Measurements from ENCODE around the gene ZFYVE27. TPM values are rescaled to one million over a fixed set of nuclear protein-coding genes. Genes with fewer than 3 reads are reported as not detected.
A peak's percentile ranks its signal among the peaks of the same experiment; 100 is the strongest.

The ZFYVE27 gene
- total RNA-seq, 2 donors from 2014 or later, result 14.8 to 32.6 TPM

DNA sequence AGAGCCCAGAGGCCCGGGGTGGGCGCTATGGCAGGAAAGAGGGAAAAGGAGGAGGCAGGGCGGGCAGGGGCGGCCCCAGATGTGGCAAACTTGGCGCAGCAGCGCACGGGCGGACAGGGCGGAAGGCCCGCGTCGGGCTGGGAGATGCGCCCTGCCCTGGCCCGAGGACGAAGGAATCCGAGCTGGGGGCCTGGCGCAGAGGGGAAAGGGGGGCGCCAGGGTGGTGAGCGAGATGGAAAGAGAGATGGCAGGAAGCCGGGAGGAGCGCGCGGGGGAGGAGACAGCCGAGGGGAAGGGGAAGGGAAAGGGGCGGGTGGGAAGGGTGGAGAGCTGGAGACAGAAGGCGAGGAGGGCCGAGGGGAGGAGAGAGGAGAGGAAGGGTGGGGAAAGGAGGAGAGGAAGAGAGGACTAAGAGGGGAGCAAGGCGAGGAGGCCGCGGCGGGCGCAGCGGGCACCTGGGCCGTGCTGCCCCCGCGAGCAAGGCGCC lies 23.5 kb upstream of the ZFYVE27 start, which contains the start of gene MARVELD1:
TSS of gene MARVELD1 (plus strand) at position 392 of the 487 bp plus-strand sequence. CDS start 147 bp downstream, outside the sequence.
- ATAC-seq, result peak; percentile 25
- no peak for TF ChIP-seq POLR2A (IDR thresholded peaks at IDR 0.05)
- TF ChIP-seq, protein P1, sequence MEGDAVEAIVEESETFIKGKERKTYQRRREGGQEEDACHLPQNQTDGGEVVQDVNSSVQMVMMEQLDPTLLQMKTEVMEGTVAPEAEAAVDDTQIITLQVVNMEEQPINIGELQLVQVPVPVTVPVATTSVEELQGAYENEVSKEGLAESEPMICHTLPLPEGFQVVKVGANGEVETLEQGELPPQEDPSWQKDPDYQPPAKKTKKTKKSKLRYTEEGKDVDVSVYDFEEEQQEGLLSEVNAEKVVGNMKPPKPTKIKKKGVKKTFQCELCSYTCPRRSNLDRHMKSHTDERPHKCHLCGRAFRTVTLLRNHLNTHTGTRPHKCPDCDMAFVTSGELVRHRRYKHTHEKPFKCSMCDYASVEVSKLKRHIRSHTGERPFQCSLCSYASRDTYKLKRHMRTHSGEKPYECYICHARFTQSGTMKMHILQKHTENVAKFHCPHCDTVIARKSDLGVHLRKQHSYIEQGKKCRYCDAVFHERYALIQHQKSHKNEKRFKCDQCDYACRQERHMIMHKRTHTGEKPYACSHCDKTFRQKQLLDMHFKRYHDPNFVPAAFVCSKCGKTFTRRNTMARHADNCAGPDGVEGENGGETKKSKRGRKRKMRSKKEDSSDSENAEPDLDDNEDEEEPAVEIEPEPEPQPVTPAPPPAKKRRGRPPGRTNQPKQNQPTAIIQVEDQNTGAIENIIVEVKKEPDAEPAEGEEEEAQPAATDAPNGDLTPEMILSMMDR (IDR thresholded peaks at IDR 0.05), result no peak
- peak within 1 kb of the TSS; percentile 21 to 52 for H3K4me3 ChIP-seq
- H3K9me3 ChIP-seq, result no peaks in the 10 kb centered on the region
- WGBS, 2 donors, result 21% methylated on average over 35 to 36 of the region's 37 CpGs
- intact Hi-C loops (cut with DNase I), result no loop called here
- no peaks in the 10 kb centered on the region for H3K36me3 ChIP-seq (replicated peaks in 1 of 2; ENCODE audit: insufficient read depth in 1 of 2, low read depth in 2 of 2)
- H3K4me1 ChIP-seq, result peaks cover 29% of the 10 kb centered on the region
- peak; percentile 33 to 46 (median 40) for DNase-seq
- no peaks in the 10 kb centered on the region for H3K27me3 ChIP-seq
- peak within 1 kb of the TSS; percentile 54 to 86 (median 82) for H3K27ac ChIP-seq

DNA sequence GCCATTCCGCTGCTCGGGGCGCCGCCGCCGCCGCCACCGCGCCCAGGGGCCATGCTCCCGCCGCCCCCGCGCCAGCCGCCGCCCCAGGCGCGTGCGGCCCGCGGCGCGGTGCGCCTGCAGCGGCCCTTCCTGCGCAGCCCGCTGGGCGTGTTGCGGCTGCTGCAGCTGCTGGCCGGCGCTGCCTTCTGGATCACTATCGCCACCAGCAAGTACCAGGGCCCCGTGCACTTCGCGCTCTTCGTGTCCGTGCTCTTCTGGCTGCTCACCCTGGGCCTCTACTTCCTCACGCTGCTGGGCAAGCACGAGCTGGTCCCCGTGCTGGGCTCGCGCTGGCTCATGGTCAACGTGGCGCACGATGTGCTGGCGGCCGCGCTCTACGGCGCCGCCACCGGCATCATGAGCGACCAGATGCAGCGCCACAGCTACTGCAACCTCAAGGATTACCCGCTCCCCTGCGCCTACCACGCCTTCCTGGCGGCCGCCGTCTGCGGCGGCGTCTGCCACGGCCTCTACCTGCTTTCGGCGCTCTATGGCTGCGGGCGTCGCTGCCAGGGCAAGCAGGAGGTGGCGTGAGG lies 23.0 kb upstream of the ZFYVE27 start:
- H3K27ac ChIP-seq, result peak overlapping the region; percentile 54 to 86 (median 82)
- WGBS, 2 donors, result 0% methylated on average over 9 to 52 of the region's 69 CpGs
- peak overlapping the region; percentile 21 to 52 for H3K4me3 ChIP-seq
- peak; percentile 66 to 71 (median 68) for TF ChIP-seq POLR2A (IDR thresholded peaks at IDR 0.05)
- TF ChIP-seq, protein P1 (IDR thresholded peaks at IDR 0.05), result peak in 5 of 7 experiments; percentile 3 to 54 (median 31)
- peak; percentile 77 to 85 (median 83) for DNase-seq
- H3K9me3 ChIP-seq, result no peaks in the 10 kb centered on the region
- intact Hi-C loops (cut with DNase I), result no loop called here
- ATAC-seq, result peak; percentile 77
- peaks cover 35% of the 10 kb centered on the region for H3K4me1 ChIP-seq
- no peaks in the 10 kb centered on the region for H3K36me3 ChIP-seq (replicated peaks in 1 of 2; ENCODE audit: insufficient read depth in 1 of 2, low read depth in 2 of 2)
- H3K27me3 ChIP-seq, result no peaks in the 10 kb centered on the region

DNA sequence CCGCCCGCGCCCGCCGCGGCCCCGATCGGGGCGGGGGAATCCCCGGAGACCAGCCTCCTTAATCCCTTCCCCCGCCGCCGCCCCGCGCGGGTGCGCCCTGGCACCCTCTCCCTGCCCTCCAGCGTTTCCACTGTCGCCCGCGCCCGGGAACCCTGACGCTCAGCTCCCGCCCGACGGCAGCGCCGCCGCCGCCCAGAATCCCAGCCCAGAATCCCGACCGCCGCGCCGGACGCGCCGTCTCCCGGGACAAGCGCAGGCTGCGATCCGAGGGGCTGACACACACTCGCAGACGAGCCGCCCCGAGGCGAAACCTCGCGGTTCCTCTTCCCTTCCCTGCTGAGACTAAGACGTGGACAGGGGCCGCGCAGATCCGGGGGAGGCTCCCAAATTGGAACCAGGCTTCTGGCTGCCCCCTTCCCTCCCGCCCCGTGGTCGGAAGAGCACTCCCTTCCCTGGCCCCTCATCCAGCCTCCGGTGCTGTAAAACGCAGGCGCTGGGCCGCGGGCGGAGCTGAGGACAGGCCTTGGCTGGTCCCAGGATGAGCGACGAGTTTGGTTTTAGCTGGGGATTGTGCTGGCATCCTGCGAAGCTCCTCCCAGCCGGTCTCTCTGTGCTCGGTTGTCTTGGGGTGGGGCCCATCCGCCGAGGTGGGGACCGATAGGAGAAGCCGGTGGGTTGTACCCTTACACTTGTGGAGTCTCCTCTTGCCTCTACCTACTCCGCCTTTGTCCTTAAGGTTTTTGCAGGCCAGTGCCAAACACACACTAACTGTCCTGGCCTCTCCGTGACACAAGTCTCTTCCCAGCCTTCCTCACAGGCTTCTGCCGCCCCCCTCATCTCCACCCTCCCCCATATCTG lies 22.3 kb upstream of the ZFYVE27 start:
- Histone ChIP-seq H3K4me3 (peak overlapping the region; percentile 21 to 52), H3K36me3 (replicated peaks in 1 of 2; ENCODE audit: insufficient read depth in 1 of 2, low read depth in 2 of 2) (no peaks in the 10 kb centered on the region), H3K4me1 (peaks cover 42% of the 10 kb centered on the region), H3K9me3 (no peaks in the 10 kb centered on the region), H3K27me3 (no peaks in the 10 kb centered on the region), H3K27ac (peak overlapping the region; percentile 54 to 86 (median 82))
- DNase-seq (peak; percentile 33 to 51 (median 42)), ATAC-seq (peak; percentile 45)
- intact Hi-C loops (cut with DNase I), result no loop called here
- TF ChIP-seq, protein P1 (IDR thresholded peaks at IDR 0.05), result no peak
- peak; percentile 42 to 50 (median 49) for TF ChIP-seq POLR2A (IDR thresholded peaks at IDR 0.05)
- 17 to 47% methylated on average over 7 to 63 of the region's 74 CpGs for WGBS, 2 donors

DNA sequence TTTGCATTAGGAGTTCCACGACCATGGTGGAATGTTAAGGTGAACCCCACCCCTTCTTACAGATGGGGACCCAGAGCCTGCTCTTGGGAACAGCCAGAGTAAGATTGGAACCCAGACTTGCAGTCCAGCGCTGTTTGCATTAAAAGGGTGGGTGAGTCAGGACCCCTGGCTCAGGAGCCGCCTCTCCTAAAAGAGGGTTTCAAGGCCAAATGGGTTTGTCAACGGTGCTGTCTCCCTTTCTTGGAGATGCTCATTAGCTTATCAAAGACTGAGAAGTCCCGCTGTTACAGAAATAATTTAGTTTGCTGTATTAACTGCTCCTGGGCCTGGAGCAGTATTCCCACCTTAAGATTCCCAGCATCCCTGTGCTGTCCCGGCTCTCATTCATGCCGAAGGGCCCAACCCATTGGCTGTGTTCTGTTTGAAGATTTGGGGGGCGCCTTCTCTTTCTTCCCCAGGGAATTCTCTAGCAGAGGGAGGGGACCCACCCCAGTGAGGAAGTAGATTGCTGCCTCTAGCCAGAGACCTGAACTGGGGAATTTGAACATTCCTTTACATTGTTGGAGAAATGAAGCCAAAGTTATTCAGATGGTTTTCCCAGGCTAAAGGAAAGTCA lies 21.6 kb upstream of the ZFYVE27 start:
- 74 to 90% methylated on average over 8 of the region's 8 CpGs for WGBS, 2 donors
- no peak for DNase-seq
- Histone ChIP-seq H3K27me3 (no peaks in the 10 kb centered on the region), H3K36me3 (replicated peaks in 1 of 2; ENCODE audit: insufficient read depth in 1 of 2, low read depth in 2 of 2) (no peaks in the 10 kb centered on the region), H3K27ac (peak overlapping the region in 2 of 4 donors; percentile 86), H3K9me3 (no peaks in the 10 kb centered on the region), H3K4me1 (peaks cover 42% of the 10 kb centered on the region), H3K4me3 (no peak overlapping the region)
- TF ChIP-seq, protein P1 (IDR thresholded peaks at IDR 0.05), result no peak
- no peak for TF ChIP-seq POLR2A (IDR thresholded peaks at IDR 0.05)
- intact Hi-C loops (cut with DNase I), result no loop called here
- no peak for ATAC-seq

All from body of pancreas (tissue), 4 donors.